Lung (tissue), 12 donors: ENCODE measurements around the gene PTCHD1. TPM values are rescaled to one million over a fixed set of nuclear protein-coding genes. Genes with fewer than 3 reads are reported as not detected.

Experiments used
- ATAC-seq: fragments of 200-7000 bp; cut with Tn5 transposase; one replicate; pipeline ENCODE4 v1.9.1; 2020; ENCODE audit warnings: moderate number of reproducible peaks; ENCODE audit not compliant: insufficient read depth, low FRiP score
- DNase-seq, 3 donors: peaks; one replicate each; pipeline ENCODE4 v3.0.0-alpha.2; 2013 to 2017
- H3K27ac ChIP-seq, 2 donors: one replicate each; pipeline ENCODE4 v1.5.1; 2013; ENCODE audit warnings: mild to moderate bottlenecking in 2 of 2, moderate library complexity in 2 of 2, control low read depth in 1 of 2, inconsistent platforms in 1 of 2, low read depth in 1 of 2, low read length in 1 of 2
- H3K27me3 ChIP-seq, 3 donors: one replicate each; pipeline ENCODE4 v1.5.1; 2013; ENCODE audit warnings: low read length in 2 of 3; ENCODE audit not compliant: control insufficient read depth in 3 of 3, insufficient read depth in 3 of 3
- H3K36me3 ChIP-seq, 4 donors: one replicate each; pipeline ENCODE4 v1.5.1; 2013; ENCODE audit warnings: low read length in 4 of 4, mild to moderate bottlenecking in 1 of 4, moderate library complexity in 1 of 4; ENCODE audit not compliant: control insufficient read depth in 4 of 4, insufficient read depth in 4 of 4
- H3K4me1 ChIP-seq, 5 donors: one replicate each; pipeline ENCODE4 v1.5.1; 2013; ENCODE audit warnings: low read length in 5 of 5, mild to moderate bottlenecking in 2 of 5, moderate library complexity in 1 of 5; ENCODE audit not compliant: control insufficient read depth in 5 of 5, insufficient read depth in 5 of 5
- H3K4me3 ChIP-seq: one replicate; pipeline ENCODE4 v1.5.1; 2013; ENCODE audit warnings: mild to moderate bottlenecking, control low read depth, moderate library complexity
- H3K9ac ChIP-seq, 2 donors: one replicate each; pipeline ENCODE4 v1.5.1; 2013; ENCODE audit warnings: low read length in 2 of 2, control low read depth in 1 of 2; ENCODE audit not compliant: insufficient read depth in 1 of 2
- H3K9me3 ChIP-seq, 4 donors: one replicate each; pipeline ENCODE4 v1.5.1; 2013; ENCODE audit warnings: low read length in 3 of 4, mild to moderate bottlenecking in 1 of 4, moderate library complexity in 1 of 4; ENCODE audit not compliant: control insufficient read depth in 4 of 4, insufficient read depth in 3 of 4
- WGBS, 2 donors: extraction: QIAGEN DNeasy Blood & Tissue Kit; methylation state at CpG; one replicate each; pipeline ENCODE4 v1.1.7; 2013; 5-methylcytosine and 5-hydroxymethylcytosine counted together
- polyA plus RNA-seq, 2 donors: library from polyadenylated mRNA; stranded (reverse); fragments of 200-250 nt; gene quantifications; one replicate each; pipeline ENCODE4 v1.2.1, GENCODE V29; 2013
- total RNA-seq, 2 donors: library from RNA; depleted of rRNA in 1 of 2; stranded (reverse); fragments of >200 nt in 1 of 2; gene quantifications; one replicate each; pipeline ENCODE4 v1.2.1, GENCODE V29; 2014 to 2021
- TF ChIP-seq, protein P1 (sequence below): IDR thresholded peaks from 2 replicates; pipeline ENCODE4 v1.5.1; 2012; ENCODE audit warnings: mild to moderate bottlenecking; ENCODE audit errors: control extremely low read depth, extremely low read depth
- donor health status: control.
- donor health status: control.
- donor health status: Bipolar disorder and iron deficiency.
- donor health status: healthy.
- donor health status: DM: yes; HTN: yes; CAD: no.

PTCHD1 gene
- total and polyA plus RNA-seq, 4 donors: 0.01 to 0.48 (median 0.32) TPM

DNA sequence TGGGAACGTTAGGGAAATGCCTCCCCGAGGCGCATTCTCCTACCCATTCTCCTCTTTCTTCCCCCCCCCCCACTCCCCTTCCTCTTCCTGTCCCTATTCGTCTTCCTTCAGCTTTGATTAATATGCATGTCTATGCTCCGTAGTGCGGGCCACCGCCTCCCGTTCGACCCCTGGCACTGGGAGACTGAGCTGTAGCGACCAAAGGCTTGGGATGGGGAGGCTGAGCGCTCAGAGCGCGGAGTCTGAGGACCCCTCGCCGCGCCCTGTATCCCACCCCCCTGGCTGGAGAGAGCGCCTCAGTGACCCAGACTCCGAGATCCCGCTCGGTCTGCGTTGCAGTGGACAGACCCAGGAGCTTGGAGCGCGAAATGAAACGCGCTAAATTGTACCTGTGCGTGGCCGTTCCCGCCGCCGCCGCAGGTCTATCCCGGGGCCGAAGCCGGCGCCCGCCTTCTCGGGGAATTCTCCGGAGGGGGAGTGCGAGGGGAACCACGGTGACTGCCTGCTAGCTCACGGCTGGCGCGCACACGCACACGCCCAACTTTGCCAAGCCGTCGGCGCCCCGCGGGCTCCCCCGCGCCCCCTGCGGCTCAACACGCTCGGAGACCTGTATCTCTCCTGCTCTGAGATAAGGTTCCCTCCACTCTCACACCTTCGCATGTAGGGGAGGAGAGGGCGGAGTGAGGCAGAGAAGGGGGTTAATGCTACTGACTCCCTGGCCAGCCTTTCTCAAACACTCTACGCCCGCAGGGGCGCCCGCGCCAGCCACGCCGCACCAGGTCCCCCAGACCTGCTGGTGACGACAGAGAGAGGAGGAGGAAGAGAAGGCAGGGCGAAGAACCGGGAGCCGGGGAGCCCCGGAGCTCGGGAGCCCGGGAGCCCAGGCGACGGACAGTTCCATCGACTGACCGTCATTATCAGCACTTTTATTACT is 1.5 kb upstream of the PTCHD1 start:
- Histone ChIP-seq H3K4me1 (peaks cover 0 to 18% (median 0%) of the 10 kb centered on the region in 5 donors), H3K9ac (no peak overlapping the region), H3K9me3 (peaks cover 0 to 6% (median 0%) of the 10 kb centered on the region in 4 donors), H3K36me3 (no peaks in the 10 kb centered on the region), H3K4me3 (no peak overlapping the region), H3K27ac (no peak overlapping the region), H3K27me3 (peaks cover 9 to 55% (median 47%) of the 10 kb centered on the region in 3 donors)
- TF ChIP-seq, protein P1, sequence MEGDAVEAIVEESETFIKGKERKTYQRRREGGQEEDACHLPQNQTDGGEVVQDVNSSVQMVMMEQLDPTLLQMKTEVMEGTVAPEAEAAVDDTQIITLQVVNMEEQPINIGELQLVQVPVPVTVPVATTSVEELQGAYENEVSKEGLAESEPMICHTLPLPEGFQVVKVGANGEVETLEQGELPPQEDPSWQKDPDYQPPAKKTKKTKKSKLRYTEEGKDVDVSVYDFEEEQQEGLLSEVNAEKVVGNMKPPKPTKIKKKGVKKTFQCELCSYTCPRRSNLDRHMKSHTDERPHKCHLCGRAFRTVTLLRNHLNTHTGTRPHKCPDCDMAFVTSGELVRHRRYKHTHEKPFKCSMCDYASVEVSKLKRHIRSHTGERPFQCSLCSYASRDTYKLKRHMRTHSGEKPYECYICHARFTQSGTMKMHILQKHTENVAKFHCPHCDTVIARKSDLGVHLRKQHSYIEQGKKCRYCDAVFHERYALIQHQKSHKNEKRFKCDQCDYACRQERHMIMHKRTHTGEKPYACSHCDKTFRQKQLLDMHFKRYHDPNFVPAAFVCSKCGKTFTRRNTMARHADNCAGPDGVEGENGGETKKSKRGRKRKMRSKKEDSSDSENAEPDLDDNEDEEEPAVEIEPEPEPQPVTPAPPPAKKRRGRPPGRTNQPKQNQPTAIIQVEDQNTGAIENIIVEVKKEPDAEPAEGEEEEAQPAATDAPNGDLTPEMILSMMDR: no peak
- ATAC-seq (no peak), DNase-seq (peak in 1 of 3 donors; percentile 17)
- 1 to 31% methylated on average over 42 to 75 of the region's 75 CpGs for WGBS, 2 donors

DNA sequence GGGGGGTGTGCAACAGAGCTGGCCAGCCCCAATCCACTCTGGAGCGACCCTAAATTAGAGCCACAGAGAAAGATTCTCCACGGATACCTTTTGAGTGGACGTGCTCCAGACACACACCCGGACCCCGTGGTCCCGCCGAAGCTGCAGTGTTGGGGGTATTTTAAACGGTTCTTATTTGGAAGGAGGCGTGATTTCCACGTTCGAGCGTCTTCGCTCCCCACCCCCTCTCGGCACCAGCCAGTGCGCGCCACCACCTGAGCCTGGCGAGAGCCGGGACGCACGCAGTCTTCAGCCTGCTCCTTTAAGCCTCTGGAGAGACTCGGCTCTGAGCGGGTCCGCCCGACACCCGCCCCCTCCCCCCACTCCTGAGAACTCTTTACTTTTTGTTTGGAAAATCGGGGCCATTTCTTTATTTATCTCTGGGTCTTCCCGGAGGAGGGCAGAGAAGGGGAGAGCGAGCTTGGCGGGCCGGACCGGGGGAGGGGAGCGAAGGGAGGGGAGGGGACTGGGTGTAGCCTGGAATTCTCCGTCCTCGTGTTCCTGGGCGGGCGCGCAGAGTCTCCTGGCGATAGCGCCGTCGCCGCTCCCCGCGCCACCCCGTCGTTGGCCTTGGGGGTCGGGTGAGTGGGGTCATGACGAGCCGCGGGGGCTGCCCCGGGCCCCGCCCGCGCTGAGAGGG is 668 bp upstream of the PTCHD1 start:
- TF ChIP-seq, protein P1: no peak
- ATAC-seq: no peak
- Histone ChIP-seq H3K27me3 (peaks cover 9 to 55% (median 48%) of the 10 kb centered on the region in 3 donors), H3K4me1 (peaks cover 0 to 18% (median 0%) of the 10 kb centered on the region in 5 donors), H3K9ac (no peak overlapping the region), H3K4me3 (no peak overlapping the region), H3K36me3 (no peaks in the 10 kb centered on the region), H3K9me3 (peaks cover 0 to 6% (median 0%) of the 10 kb centered on the region in 4 donors), H3K27ac (no peak overlapping the region)
- DNase-seq: peak in 2 of 3 donors; percentile 23 to 43
- 1 to 30% methylated on average over 21 to 54 of the region's 54 CpGs for WGBS, 2 donors

DNA sequence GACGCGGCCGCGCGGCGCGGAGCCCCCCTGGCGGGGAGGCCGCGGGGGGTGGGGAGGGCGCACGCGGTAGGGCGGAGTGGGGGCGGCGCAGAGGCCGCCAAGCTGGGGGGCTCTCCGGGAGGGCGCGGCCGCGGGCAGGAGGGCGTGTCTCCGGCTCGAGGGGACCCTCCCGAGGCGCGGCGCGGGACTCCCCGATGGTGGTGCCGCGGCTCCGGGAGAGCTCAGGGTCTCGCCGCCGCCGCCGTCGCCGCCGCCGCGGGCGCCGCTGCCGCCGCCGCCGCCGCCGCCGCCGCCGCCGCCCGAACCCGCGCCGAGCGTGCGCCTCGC is 165 bp upstream of the PTCHD1 start:
- Histone ChIP-seq H3K4me1 (peaks cover 0 to 18% (median 0%) of the 10 kb centered on the region in 5 donors), H3K27ac (no peak overlapping the region), H3K4me3 (no peak overlapping the region), H3K36me3 (no peaks in the 10 kb centered on the region), H3K27me3 (peaks cover 9 to 56% (median 49%) of the 10 kb centered on the region in 3 donors), H3K9ac (no peak overlapping the region), H3K9me3 (peaks cover 0 to 6% (median 0%) of the 10 kb centered on the region in 4 donors)
- ATAC-seq: no peak
- TF ChIP-seq, protein P1: no peak
- WGBS, 2 donors: 36% methylated on average over 63 of the region's 63 CpGs; no CpG with 5 or more reads in 1 of the 2 donors
- no peak for DNase-seq
